Measurements from ENCODE around the gene DCX.
A peak's percentile ranks its signal among the peaks of the same experiment; 100 is the strongest.

Gene DCX

DNA sequence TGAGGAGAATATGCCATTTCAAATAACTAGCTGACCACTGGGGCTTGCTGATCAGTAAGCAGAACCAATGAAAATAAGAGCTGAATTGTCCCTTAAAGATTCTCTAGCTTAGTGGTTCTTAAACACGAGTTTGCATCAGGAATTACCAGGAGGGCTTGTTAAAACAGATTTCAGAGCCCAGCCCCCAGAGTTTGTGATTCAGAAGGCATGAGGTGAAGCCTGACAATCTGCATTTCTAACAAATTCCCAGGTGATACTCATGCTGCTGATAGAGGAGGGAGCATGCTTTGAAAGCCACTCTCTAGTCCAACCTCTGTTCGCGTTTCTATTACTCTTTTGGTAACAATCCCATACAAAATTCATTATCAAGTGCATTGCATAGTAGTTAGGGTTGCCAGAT lies 35.5 kb downstream of the DCX start:
- no peak for TF ChIP-seq CTCF (conservative IDR thresholded peaks at IDR 0.05)
- H3K27ac ChIP-seq, result no peak overlapping the region

- no peak overlapping the region for H3K27ac ChIP-seq
- TF ChIP-seq CTCF (conservative IDR thresholded peaks at IDR 0.05), result no peak
These were observed 36.2 kb downstream of the DCX start for GRCh38 chrX:111375747-111376146.

DNA sequence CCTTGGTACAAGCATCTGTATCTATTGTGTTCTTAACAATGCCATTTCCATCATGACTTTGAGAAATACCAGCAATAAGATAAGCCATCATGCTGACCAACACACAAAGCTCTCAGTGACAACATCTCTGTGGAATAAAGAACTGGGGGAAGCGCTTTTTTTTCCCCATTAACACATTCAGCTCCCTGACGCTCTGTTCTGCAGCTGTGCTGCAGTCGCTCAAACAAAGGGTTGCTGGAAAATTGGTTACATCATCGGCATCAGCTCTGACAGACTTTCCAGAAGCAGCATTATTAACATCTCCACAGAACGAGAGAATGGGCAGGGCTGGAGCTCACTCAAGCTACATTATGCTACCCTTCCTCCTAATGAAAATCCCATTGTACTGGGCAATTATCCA lies 39.9 kb downstream of the DCX start:
- TF ChIP-seq CTCF (conservative IDR thresholded peaks at IDR 0.05), result no peak
- no peak overlapping the region for H3K27ac ChIP-seq

DNA sequence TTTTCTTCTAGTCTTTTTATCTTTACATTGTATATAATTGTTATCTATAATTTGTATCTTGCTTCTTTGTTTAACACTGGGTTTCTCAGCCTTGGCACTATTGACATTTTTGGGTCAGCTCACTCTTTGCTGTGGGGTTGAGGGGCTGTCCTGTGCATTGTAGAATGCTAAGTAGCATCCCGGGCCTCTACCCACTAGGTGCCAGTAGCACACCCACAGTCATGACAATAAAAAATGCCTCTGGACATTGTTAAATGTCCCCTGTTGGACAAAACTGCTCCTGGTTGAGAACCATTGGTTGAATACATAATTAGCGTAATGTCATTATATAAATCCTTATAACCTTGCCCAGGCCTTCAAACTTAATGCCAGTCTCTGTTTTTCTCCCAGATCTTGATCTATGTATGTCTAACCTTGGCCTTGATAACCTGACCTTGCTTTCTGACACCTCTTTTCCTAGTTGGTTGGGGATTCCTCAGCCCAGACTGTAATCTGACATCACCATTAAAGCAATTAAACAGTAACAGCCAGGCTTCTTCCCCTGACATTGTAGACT lies 46.1 kb downstream of the DCX start:
- no peak for TF ChIP-seq CTCF (conservative IDR thresholded peaks at IDR 0.05)
- H3K27ac ChIP-seq, result no peak overlapping the region

DNA sequence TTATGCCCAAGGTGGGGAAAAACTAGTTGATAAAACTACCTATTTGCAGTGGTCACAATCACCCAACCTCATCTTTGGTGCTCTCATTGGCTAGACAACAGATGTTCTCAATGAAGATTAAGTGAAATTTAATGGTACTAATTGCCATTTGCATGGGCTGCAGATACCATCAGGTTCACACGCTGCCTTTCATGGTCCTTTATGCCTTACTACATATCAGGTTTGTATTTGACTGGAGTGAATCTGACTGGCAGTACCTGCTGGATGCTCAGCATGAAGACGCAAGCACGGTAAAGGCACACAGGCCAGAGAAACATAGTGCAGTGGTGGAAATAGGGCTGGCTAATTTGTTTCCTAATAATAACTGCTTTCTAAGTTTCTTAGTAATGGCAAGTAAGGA lies 48.3 kb downstream of the DCX start:
- H3K27ac ChIP-seq, result no peak overlapping the region

GRCh38 chrX:111361751-111362150 lies 50.2 kb downstream of the DCX start:
- no peak overlapping the region for H3K27ac ChIP-seq
- TF ChIP-seq CTCF (conservative IDR thresholded peaks at IDR 0.05), result no peak

More for the DNA sequence above, 48.3 kb downstream of the DCX start:
- TF ChIP-seq CTCF (conservative IDR thresholded peaks at IDR 0.05), result no peak

DNA sequence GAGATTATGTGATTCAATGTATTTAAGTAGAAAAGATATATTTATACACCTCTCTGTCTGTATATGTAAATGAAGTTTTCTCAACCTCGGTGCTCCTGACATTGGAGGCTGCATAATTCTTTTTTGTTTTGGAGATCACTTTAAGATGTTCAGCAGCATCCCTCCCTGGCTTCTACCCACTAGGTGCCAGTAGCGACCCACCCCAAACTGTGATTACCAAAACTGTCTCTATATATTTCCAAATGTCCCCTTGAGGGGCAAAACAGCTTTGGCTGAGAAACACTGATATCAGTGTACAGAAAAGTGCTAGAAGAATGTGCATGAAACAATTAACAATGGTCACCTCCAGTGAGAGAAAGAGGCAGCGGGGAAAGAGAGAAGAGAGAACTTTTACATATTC lies 51.2 kb downstream of the DCX start:
- peak; percentile 20; the same call in 1 of the 2 replicates for TF ChIP-seq CTCF (conservative IDR thresholded peaks at IDR 0.05)
- H3K27ac ChIP-seq, result no peak overlapping the region

All from VCaP (cell line).